Endothelial cell of umbilical vein (primary cell): ENCODE results near the gene ZCWPW1. TPM values are rescaled to one million over a fixed set of nuclear protein-coding genes. Genes with fewer than 3 reads are reported as not detected.

ENCODE experiments used
- BruUV-seq: library from RNA; stranded (reverse); fragments of 400-500 nt; replicated peaks from 2 replicates; lab custom pipeline; 2021; lab: Mats Ljungman, UMichigan
- CTCF ChIA-PET: fragments of 300-600, 350-600 bp; sonication (Branson Sonifier 250); formaldehyde crosslinking; loops from one replicate; lab custom pipeline; 2021; ENCODE audit warnings: antibody characterized with exemption, inconsistent platforms; lab: Charles Lee
- POLR2A ChIA-PET: fragments of 300-600, 350-600 bp; sonication (Branson Sonifier 250); formaldehyde crosslinking; loops from one replicate; lab custom pipeline; 2021; ENCODE audit warnings: antibody characterized with exemption, inconsistent platforms; lab: Charles Lee
- DNase-seq: peaks from one replicate; pipeline ENCODE4 v3.0.0-alpha.2; 2011; ENCODE audit warnings: low read depth, low spot score
- FAIRE-seq: peaks from 2 replicates; lab custom pipeline; 2011; peaks lifted over from hg19 to GRCh38; lab: Jason Lieb, UNC
- H2AFZ ChIP-seq: 2 replicates; pipeline ENCODE4 v1.6.0; 2012; ENCODE audit warnings: low read depth, low read length, control low read depth, inconsistent platforms
- H3K27ac ChIP-seq: 2 replicates; pipeline ENCODE4 v1.5.1; 2011; ENCODE audit warnings: low read depth, mild to moderate bottlenecking, control low read depth, low read length, moderate library complexity; ENCODE audit not compliant: insufficient read depth
- H3K27me3 ChIP-seq, 2 experiments: 2 replicates each; pipeline versions ENCODE4 v1.6.0 to v1.6.1; 2011; ENCODE audit warnings: low read length in 2 of 2, mixed read lengths in 1 of 2; ENCODE audit not compliant: control insufficient read depth in 2 of 2, insufficient read depth in 2 of 2
- H3K36me3 ChIP-seq, 2 experiments: 2 replicates in 1 of 2; 3 replicates in 1 of 2; pipeline ENCODE4 v1.5.1; 2011; ENCODE audit warnings: low read length in 2 of 2, mild to moderate bottlenecking in 1 of 2, moderate library complexity in 1 of 2; ENCODE audit not compliant: control insufficient read depth in 2 of 2, insufficient read depth in 2 of 2; ENCODE audit errors: extremely low read depth in 1 of 2
- H3K4me1 ChIP-seq: 3 replicates; pipeline ENCODE4 v1.5.1; 2011; ENCODE audit warnings: mild to moderate bottlenecking, low read length; ENCODE audit not compliant: control insufficient read depth, insufficient read depth; ENCODE audit errors: extremely low read depth
- H3K4me2 ChIP-seq: 2 replicates; pipeline ENCODE4 v1.6.1; 2011; ENCODE audit warnings: low read length, control low read depth, mixed read lengths; ENCODE audit not compliant: insufficient read depth
- H3K4me3 ChIP-seq, 3 experiments: fragments of 200-600 bp in 1 of 3; sonication (generic), shearing (Covaris generic) in 1 of 3; replicated peaks in 1 of 3; 2 replicates each; pipeline ENCODE4 v1.5.1; 2011 to 2016; ENCODE audit warnings: control low read depth in 3 of 3, low read length in 3 of 3, mild to moderate bottlenecking in 2 of 3, inconsistent platforms in 1 of 3, low read depth in 1 of 3, moderate library complexity in 1 of 3; ENCODE audit not compliant: insufficient read depth in 1 of 3
- H3K79me2 ChIP-seq: 2 replicates; pipeline ENCODE4 v1.6.0; 2012; ENCODE audit warnings: low read length, inconsistent platforms; ENCODE audit not compliant: control insufficient read depth, insufficient read depth
- H3K9ac ChIP-seq: replicated peaks from 2 replicates; pipeline ENCODE3; 2011; ENCODE audit warnings: low read length, control low read depth; ENCODE audit not compliant: insufficient read depth; ENCODE audit errors: extremely low read depth
- H3K9me1 ChIP-seq: replicated peaks from 3 replicates; pipeline ENCODE4 v1.6.0; 2011; ENCODE audit warnings: mild to moderate bottlenecking, low read length; ENCODE audit not compliant: control insufficient read depth, insufficient read depth; ENCODE audit errors: extremely low read depth
- H3K9me3 ChIP-seq: replicated peaks from 2 replicates; pipeline ENCODE4 v1.5.1; 2012; ENCODE audit warnings: low read length, inconsistent platforms; ENCODE audit not compliant: control insufficient read depth, insufficient read depth
- H4K20me1 ChIP-seq: replicated peaks from 2 replicates; pipeline ENCODE3; 2011; ENCODE audit warnings: mild to moderate bottlenecking, low read length; ENCODE audit not compliant: control insufficient read depth, insufficient read depth; ENCODE audit errors: extremely low read depth
- EZH2 ChIP-seq: IDR thresholded peaks from 2 replicates; pipeline ENCODE4 v1.6.1; 2012; ENCODE audit warnings: borderline replicate concordance, low read depth, mild to moderate bottlenecking, moderate library complexity, low read length, inconsistent platforms; ENCODE audit not compliant: severe bottlenecking
- FOS ChIP-seq: IDR thresholded peaks from 2 replicates; pipeline ENCODE4 v1.6.1; 2011; ENCODE audit warnings: mild to moderate bottlenecking, low read length, moderate library complexity, borderline replicate concordance; ENCODE audit not compliant: insufficient read depth
- GATA2 ChIP-seq: IDR thresholded peaks from 2 replicates; pipeline ENCODE4 v1.7.0; 2011; ENCODE audit warnings: low read depth, mild to moderate bottlenecking, moderate library complexity, mixed read lengths, low read length; ENCODE audit not compliant: insufficient read length, insufficient read depth
- JUN ChIP-seq: IDR thresholded peaks from 2 replicates; pipeline ENCODE4 v1.6.1; 2011; ENCODE audit warnings: borderline replicate concordance, low read depth; ENCODE audit not compliant: insufficient read length, insufficient read depth
- MAX ChIP-seq: IDR thresholded peaks from 2 replicates; pipeline ENCODE4 v1.6.1; 2011; ENCODE audit not compliant: insufficient read depth, insufficient read length
- MYC ChIP-seq: IDR thresholded peaks from one replicate; pipeline ENCODE4 v1.6.1; 2011; ENCODE audit warnings: mild to moderate bottlenecking, low read depth, low read length
- POLR2A ChIP-seq: IDR thresholded peaks from 2 replicates; pipeline ENCODE4 v1.6.1; 2012; ENCODE audit warnings: low read depth, mild to moderate bottlenecking, control low read depth, low read length
- POLR2AphosphoS5 ChIP-seq: IDR thresholded peaks from 2 replicates; pipeline ENCODE4 v1.6.1; 2012; ENCODE audit warnings: low read depth, mild to moderate bottlenecking, control low read depth, low read length, moderate library complexity; ENCODE audit not compliant: insufficient read depth
- dilution Hi-C: fragments of 300-500 bp; cut with MboI; formaldehyde crosslinking; loops from one replicate; pipeline ENCODE4 v1.15.0; 2019; ENCODE audit warnings: low sequenced_read_pairs; ENCODE audit not compliant: extremely low pct_ligation_motif_present
- intact Hi-C: fragments of 100-400 bp; cut with micrococcal nuclease; formaldehyde crosslinking; loops from one replicate; pipeline ENCODE4 v1.10.0; 2022
- polyA plus RNA-seq, 4 experiments: library from polyadenylated mRNA; depleted of rRNA in 3 of 4; stranded (reverse) in 3 of 4; unstranded in 1 of 4; fragments of >200 nt; gene quantifications; 2 replicates each; pipeline versions ENCODE4 v1.2.1 to v1.2.3, GENCODE V29; 2011 to 2012; ENCODE audit warnings: missing spikeins in 1 of 4
- total RNA-seq: library from RNA; stranded (reverse); gene quantifications from 2 replicates; pipeline ENCODE4 v1.2.3, GENCODE V29; 2021
- TF ChIP-seq, protein P1 (sequence below), 2 donors: IDR thresholded peaks; 1 replicate in 1 of 2; 2 replicates in 1 of 2; pipeline ENCODE4 v1.5.1; 2011; ENCODE audit warnings: low read length in 2 of 2, mild to moderate bottlenecking in 2 of 2, moderate library complexity in 2 of 2, control low read depth in 1 of 2, inconsistent platforms in 1 of 2, low read depth in 1 of 2; ENCODE audit not compliant: insufficient read depth in 1 of 2; ENCODE audit errors: extremely low read depth in 1 of 2

ZCWPW1 gene
- total and polyA plus RNA-seq, 2 donors (not counting 3 experiments of a cell fraction or from before 2014, with no cell fraction given): 0.31 to 0.32 TPM

DNA sequence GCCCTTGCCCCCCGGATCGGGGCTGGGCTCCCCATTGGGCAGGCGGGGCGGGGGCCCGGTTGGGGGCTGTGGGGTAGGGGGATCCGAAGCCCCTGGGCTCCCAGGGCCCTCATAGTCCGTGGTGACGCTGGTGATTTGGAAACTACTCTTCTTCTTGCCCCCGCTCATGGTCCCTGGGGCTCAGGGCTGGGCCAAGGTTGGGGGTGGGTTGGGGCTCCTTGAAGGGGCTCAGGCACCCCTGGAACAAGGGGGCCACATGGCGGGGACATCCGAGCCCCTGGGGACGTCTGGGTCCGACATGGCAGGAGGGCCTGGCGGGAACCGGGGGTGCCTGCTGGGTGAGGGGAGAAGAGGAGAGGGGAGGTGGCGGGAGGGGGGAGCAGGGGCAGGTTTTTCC is 49.4 kb upstream of the ZCWPW1 start:
- peaks cover 2 to 9% of the 10 kb centered on the region in 2 experiments for H3K36me3 ChIP-seq
- no peak overlapping the region for H2AFZ ChIP-seq
- peak overlapping the region; percentile 91 to 99 (median 91) for H3K4me3 ChIP-seq
- no peak for DNase-seq
- TF ChIP-seq POLR2A (no peak), MAX (no peak), JUN (no peak), POLR2AphosphoS5 (no peak), EZH2 (no peak), FOS (no peak), MYC (no peak), GATA2 (no peak)
- TF ChIP-seq, protein P1, sequence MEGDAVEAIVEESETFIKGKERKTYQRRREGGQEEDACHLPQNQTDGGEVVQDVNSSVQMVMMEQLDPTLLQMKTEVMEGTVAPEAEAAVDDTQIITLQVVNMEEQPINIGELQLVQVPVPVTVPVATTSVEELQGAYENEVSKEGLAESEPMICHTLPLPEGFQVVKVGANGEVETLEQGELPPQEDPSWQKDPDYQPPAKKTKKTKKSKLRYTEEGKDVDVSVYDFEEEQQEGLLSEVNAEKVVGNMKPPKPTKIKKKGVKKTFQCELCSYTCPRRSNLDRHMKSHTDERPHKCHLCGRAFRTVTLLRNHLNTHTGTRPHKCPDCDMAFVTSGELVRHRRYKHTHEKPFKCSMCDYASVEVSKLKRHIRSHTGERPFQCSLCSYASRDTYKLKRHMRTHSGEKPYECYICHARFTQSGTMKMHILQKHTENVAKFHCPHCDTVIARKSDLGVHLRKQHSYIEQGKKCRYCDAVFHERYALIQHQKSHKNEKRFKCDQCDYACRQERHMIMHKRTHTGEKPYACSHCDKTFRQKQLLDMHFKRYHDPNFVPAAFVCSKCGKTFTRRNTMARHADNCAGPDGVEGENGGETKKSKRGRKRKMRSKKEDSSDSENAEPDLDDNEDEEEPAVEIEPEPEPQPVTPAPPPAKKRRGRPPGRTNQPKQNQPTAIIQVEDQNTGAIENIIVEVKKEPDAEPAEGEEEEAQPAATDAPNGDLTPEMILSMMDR (IDR thresholded peaks at IDR 0.05; ENCODE audit: extremely low read depth in 1 of 2, insufficient read depth in 1 of 2, low read depth in 1 of 2, low read length in 2 of 2): no peak
- H3K27me3 ChIP-seq: no peaks in the 10 kb centered on the region
- BruUV-seq: no TSS peak
- FAIRE-seq: no peak
- no peaks in the 10 kb centered on the region for H3K9me3 ChIP-seq
- ChIA-PET POLR2A (no interaction called here), CTCF (interaction anchor here (0.7 to 7.8 kb wide), 10 partner anchors 8 to 135 kb away, joined by 3 to 70 read pairs (median 5); partner anchors contain the start of genes FBXO24, LRCH4, MOSPD3 and SPACDR)
- no peaks in the 10 kb centered on the region for H4K20me1 ChIP-seq
- H3K4me1 ChIP-seq: peaks cover 29% of the 10 kb centered on the region
- H3K79me2 ChIP-seq: peaks cover 47% of the 10 kb centered on the region
- H3K27ac ChIP-seq: no peak overlapping the region
- dilution Hi-C loops (no loop called here), intact Hi-C loops (loop anchor here (2.0 kb wide), 3 partner anchors 49 to 81 kb away; partner anchors contain the start of genes AGFG2, MEPCE and ZCWPW1)
- H3K9me1 ChIP-seq: no peaks in the 10 kb centered on the region
- peak overlapping the region; percentile 82 for H3K9ac ChIP-seq
- peak overlapping the region; percentile 78 for H3K4me2 ChIP-seq
